HepG2 (cell line): Measurements from ENCODE around the gene CNOT1. TPM values are rescaled to one million over a fixed set of nuclear protein-coding genes. Genes with fewer than 3 reads are reported as not detected.

Experiments
- ATAC-seq: fragments of 200-7000 bp; cut with Tn5 transposase; 3 replicates; pipeline ENCODE4 v1.9.1; 2020; ENCODE audit warnings: mild to moderate bottlenecking, moderate library complexity
- BruUV-seq: library from RNA; stranded (reverse); fragments of 400-500 nt; replicated peaks from 2 replicates; lab custom pipeline; 2021; lab: Mats Ljungman, UMichigan
- CTCF ChIA-PET: fragments of 300-600 bp; formaldehyde crosslinking; extraction: SDS; loops from one replicate; lab custom pipeline; 2021; ENCODE audit warnings: low total read pairs, inconsistent platforms, low intra/inter-chr PET ratio; lab: Yijun Ruan, JAX
- POLR2A ChIA-PET: fragments of 350-600 bp; sonication (Branson Sonifier 250); formaldehyde crosslinking; loops from one replicate; lab custom pipeline; 2020; ENCODE audit warnings: antibody characterized with exemption, inconsistent platforms; lab: Yijun Ruan, JAX
- DNase-seq: peaks from one replicate; pipeline ENCODE4 v3.0.0-alpha.2; 2015; ENCODE audit warnings: low spot score
- FAIRE-seq: peaks from 3 replicates; lab custom pipeline; 2011; peaks lifted over from hg19 to GRCh38; lab: Jason Lieb, UNC
- H2AFZ ChIP-seq: one replicate; pipeline ENCODE4 v1.6.1; 2011; ENCODE audit warnings: low read length, inconsistent platforms
- H3K27ac ChIP-seq: fragments of 300-600 bp; 3 replicates; pipeline ENCODE4 v1.8.0; 2011; ENCODE audit warnings: mixed run types, mild to moderate bottlenecking, mixed read lengths, low read length, inconsistent platforms; ENCODE audit not compliant: insufficient read depth; ENCODE audit errors: extremely low read length
- H3K27me3 ChIP-seq, 2 experiments: fragments of 200-600 bp in 1 of 2; 2 replicates in 1 of 2; 3 replicates in 1 of 2; pipeline versions ENCODE4 v1.6.0 to v1.8.0; 2011; ENCODE audit warnings: low read length in 2 of 2, mild to moderate bottlenecking in 2 of 2, moderate library complexity in 2 of 2, inconsistent platforms in 1 of 2; ENCODE audit not compliant: insufficient read depth in 2 of 2, control insufficient read depth in 1 of 2
- H3K36me3 ChIP-seq, 2 experiments: fragments of 200-600 bp in 1 of 2; replicated peaks in 1 of 2; 2 replicates in 1 of 2; 3 replicates in 1 of 2; pipeline versions ENCODE4 v1.5.1 to v1.8.0; 2011; ENCODE audit warnings: low read length in 2 of 2, inconsistent platforms in 1 of 2; ENCODE audit not compliant: insufficient read depth in 2 of 2, control insufficient read depth in 1 of 2
- H3K4me1 ChIP-seq: 2 replicates; pipeline ENCODE4 v1.5.1; 2012; ENCODE audit warnings: low read length, inconsistent platforms; ENCODE audit not compliant: insufficient read depth
- H3K4me2 ChIP-seq: 2 replicates; pipeline ENCODE4 v1.6.0; 2011; ENCODE audit warnings: low read depth, low read length, inconsistent platforms
- H3K4me3 ChIP-seq, 3 experiments: fragments of 200-600 bp in 1 of 3; sonication (generic), shearing (Covaris generic) in 1 of 3; replicated peaks in 1 of 3; 2 replicates each; pipeline ENCODE4 v1.5.1; 2011 to 2016; ENCODE audit warnings: low read length in 3 of 3, inconsistent platforms in 2 of 3, low read depth in 2 of 3, mild to moderate bottlenecking in 2 of 3, control low read depth in 1 of 3, mixed read lengths in 1 of 3; ENCODE audit not compliant: insufficient read depth in 1 of 3
- H3K79me2 ChIP-seq: one replicate; pipeline ENCODE4 v1.6.1; 2011; ENCODE audit warnings: low read length, inconsistent platforms; ENCODE audit not compliant: insufficient read depth
- H3K9ac ChIP-seq: 2 replicates; pipeline ENCODE4 v1.6.0; 2011; ENCODE audit warnings: mild to moderate bottlenecking, low read depth, low read length, inconsistent platforms; ENCODE audit not compliant: insufficient read depth
- H3K9me3 ChIP-seq: 2 replicates; pipeline ENCODE4 v1.5.1; 2012; ENCODE audit warnings: mild to moderate bottlenecking, low read length
- H4K20me1 ChIP-seq: 2 replicates; pipeline ENCODE4 v1.6.0; 2011; ENCODE audit warnings: inconsistent platforms, mild to moderate bottlenecking, low read length, moderate library complexity; ENCODE audit not compliant: insufficient read depth
- ARHGAP35 ChIP-seq: sonication (generic); formaldehyde crosslinking; IDR thresholded peaks from 2 replicates; pipeline ENCODE4 v1.9.0; 2022; ENCODE audit warnings: mild to moderate bottlenecking, inconsistent platforms, moderate library complexity, missing genetic modification reagents, borderline replicate concordance
- HOXA5 ChIP-seq: sonication (generic); formaldehyde crosslinking; IDR thresholded peaks from 2 replicates; pipeline ENCODE4 v1.4.0; 2020; ENCODE audit warnings: missing genetic modification reagents
- MAFG ChIP-seq: sonication (generic); formaldehyde crosslinking; IDR thresholded peaks from 2 replicates; pipeline ENCODE4 v1.5.1; 2020; ENCODE audit warnings: mild to moderate bottlenecking, missing genetic modification reagents
- NR2F2 ChIP-seq: IDR thresholded peaks from 2 replicates; pipeline ENCODE4 v1.6.1; 2012; ENCODE audit warnings: low read depth, inconsistent platforms, borderline replicate concordance
- REPIN1 ChIP-seq: sonication (generic); formaldehyde crosslinking; IDR thresholded peaks from 2 replicates; pipeline ENCODE4 v1.8.0; 2022; ENCODE audit warnings: missing genetic modification reagents, low read depth, mild to moderate bottlenecking, borderline replicate concordance
- SRSF1 ChIP-seq: fragments of 200-400 bp; formaldehyde crosslinking; optimal IDR thresholded peaks from 2 replicates; pipeline ENCODE3; 2017; ENCODE audit warnings: mild to moderate bottlenecking, low read depth, low read length, moderate library complexity
- ZNF276 ChIP-seq: sonication (generic); formaldehyde crosslinking; IDR thresholded peaks from 2 replicates; pipeline ENCODE4 v1.4.0; 2020; ENCODE audit warnings: mild to moderate bottlenecking, low read depth, missing genetic modification reagents
- ZUFSP ChIP-seq: sonication (generic); formaldehyde crosslinking; IDR thresholded peaks from 2 replicates; pipeline ENCODE4 v1.9.0; 2021; ENCODE audit warnings: missing genetic modification reagents, mild to moderate bottlenecking, borderline replicate concordance
- WGBS: methylation state at CpG from one replicate; pipeline ENCODE4 v1.1.6; 2017; ENCODE audit warnings: low lambda C conversion rate; 5-methylcytosine and 5-hydroxymethylcytosine counted together
- in situ Hi-C: cut with HindIII; loops from 2 replicates; pipeline ENCODE4 v1.10.0; 2017; ENCODE audit warnings: low pct_unique_long_range_greater_than_20kb; ENCODE audit not compliant: extremely low pct_ligation_motif_present
- intact Hi-C: fragments of 100-400 bp; cut with micrococcal nuclease; formaldehyde crosslinking; loops from one replicate; pipeline ENCODE4 v1.10.0; 2022; ENCODE audit not compliant: unreplicated experiment
- polyA plus RNA-seq, 8 experiments: library from polyadenylated mRNA; depleted of rRNA in 3 of 8; stranded (reverse) in 7 of 8; unstranded in 1 of 8; fragments of >200 nt; fragmentation: Illumina TruSeq in 4 of 8; extraction: Trizol in 4 of 8; gene quantifications; 2 replicates each; pipeline versions ENCODE4 v1.2.1 to v1.2.3, GENCODE V29; 2011 to 2016; ENCODE audit warnings: low read depth in 4 of 8, missing spikeins in 1 of 8, mixed read lengths in 1 of 8; ENCODE audit not compliant: insufficient read depth in 1 of 8
- total RNA-seq, 5 experiments: library from RNA; depleted of rRNA; stranded (reverse); fragments of >200 nt; fragmentation: Illumina TruSeq; extraction: Trizol; gene quantifications; 2 replicates each; pipeline ENCODE4 v1.2.3, GENCODE V29; 2016; ENCODE audit warnings: low read depth in 1 of 5
- TF ChIP-seq, protein P1 (sequence below): sonication (generic); formaldehyde crosslinking; IDR thresholded peaks from 2 replicates; pipeline ENCODE4 v1.4.0; 2020; ENCODE audit warnings: missing genetic modification reagents

Gene CNOT1
- total and polyA plus RNA-seq, 2 of the 13 experiments (the other 11 are each of a cell fraction or from before 2014, with no cell fraction given): 188 to 232 TPM

GRCh38 chr16:58488531-58488930 is 141.1 kb downstream of the CNOT1 start:
- Histone ChIP-seq H3K4me2 (no peak overlapping the region), H3K4me1 (no peaks in the 10 kb centered on the region), H3K27me3 (peaks cover 2 to 14% of the 10 kb centered on the region in 2 experiments; a peak in 3 of 5 replicates), H3K9ac (no peak overlapping the region), H2AFZ (no peak overlapping the region), H3K4me3 (no peak overlapping the region), H3K9me3 (no peaks in the 10 kb centered on the region), H4K20me1 (peaks cover 3% of the 10 kb centered on the region; the same call in 1 of the 2 replicates), H3K79me2 (no peaks in the 10 kb centered on the region), H3K27ac (no peak overlapping the region), H3K36me3 (no peaks in the 10 kb centered on the region)
- peak; percentile 63 for ATAC-seq
- no peak for DNase-seq
- BruUV-seq: no TSS peak
- intact Hi-C loops (loop anchor here (5.0 kb wide), 1 partner anchor 466 kb away; no protein-coding TSS in a partner anchor), in situ Hi-C loops (loop anchor here (5.0 kb wide), 1 partner anchor 151 kb away; no protein-coding TSS in a partner anchor)
- ChIA-PET POLR2A (interaction anchor here (1.1 kb wide), 1 partner anchor 151 kb away, joined by 4 read pairs; no protein-coding TSS in a partner anchor), CTCF (interaction anchor here (2.1 to 5.0 kb wide), 3 partner anchors 52 to 189 kb away, joined by 12 to 66 read pairs (median 18); no protein-coding TSS in a partner anchor)
- WGBS: 3% methylated on average over 3 of the region's 3 CpGs
- TF ChIP-seq ARHGAP35 (CRISPR knock-in tag) (no peak), REPIN1 (CRISPR knock-in tag) (no peak), HOXA5 (CRISPR knock-in tag) (no peak), MAFG (CRISPR knock-in tag) (no peak), SRSF1 (no peak), ZNF276 (no peak), ZUFSP (CRISPR knock-in tag) (no peak), NR2F2 (no peak)
- TF ChIP-seq, protein P1, sequence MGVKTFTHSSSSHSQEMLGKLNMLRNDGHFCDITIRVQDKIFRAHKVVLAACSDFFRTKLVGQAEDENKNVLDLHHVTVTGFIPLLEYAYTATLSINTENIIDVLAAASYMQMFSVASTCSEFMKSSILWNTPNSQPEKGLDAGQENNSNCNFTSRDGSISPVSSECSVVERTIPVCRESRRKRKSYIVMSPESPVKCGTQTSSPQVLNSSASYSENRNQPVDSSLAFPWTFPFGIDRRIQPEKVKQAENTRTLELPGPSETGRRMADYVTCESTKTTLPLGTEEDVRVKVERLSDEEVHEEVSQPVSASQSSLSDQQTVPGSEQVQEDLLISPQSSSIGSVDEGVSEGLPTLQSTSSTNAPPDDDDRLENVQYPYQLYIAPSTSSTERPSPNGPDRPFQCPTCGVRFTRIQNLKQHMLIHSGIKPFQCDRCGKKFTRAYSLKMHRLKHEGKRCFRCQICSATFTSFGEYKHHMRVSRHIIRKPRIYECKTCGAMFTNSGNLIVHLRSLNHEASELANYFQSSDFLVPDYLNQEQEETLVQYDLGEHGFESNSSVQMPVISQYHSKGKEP (CRISPR knock-in tag): no peak
- no peak for FAIRE-seq
